Lower leg skin (tissue), 3 donors: Measurements from ENCODE around the gene GIMAP6.

Source experiments
- POLR2A ChIP-seq, 2 donors: fragments of 450-650 bp; IDR thresholded peaks; one replicate each; pipeline ENCODE4 v1.6.1; 2016 to 2017; ENCODE audit warnings: antibody characterized with exemption in 2 of 2, mild to moderate bottlenecking in 1 of 2, moderate library complexity in 1 of 2
- TF ChIP-seq, protein P1 (sequence below), 3 donors: fragments of 450-650 bp; IDR thresholded peaks; one replicate each; pipeline ENCODE4 v1.5.1; 2016; ENCODE audit warnings: antibody characterized with exemption in 3 of 3, mild to moderate bottlenecking in 3 of 3, moderate library complexity in 2 of 3

DNA sequence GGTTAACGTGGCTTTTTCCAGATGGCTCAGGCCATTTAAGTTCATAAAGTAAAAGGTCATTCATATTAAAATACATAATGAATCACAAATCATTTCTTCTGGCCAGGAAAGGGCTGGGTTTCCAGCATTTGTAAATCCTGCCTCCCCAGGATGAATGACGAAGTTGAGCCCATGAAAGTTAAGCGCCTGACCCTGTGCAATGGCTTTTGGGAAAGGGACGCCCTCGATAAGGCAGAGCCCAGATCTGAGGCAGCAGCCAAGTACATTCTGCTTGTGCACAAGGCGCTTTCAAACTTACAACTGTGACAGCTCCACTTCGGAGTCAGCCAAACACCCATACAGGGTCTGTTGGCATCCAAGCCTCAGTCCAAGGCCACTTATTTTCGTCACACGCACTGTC, 2.8 kb downstream of the GIMAP6 start:
- no peak for TF ChIP-seq POLR2A (IDR thresholded peaks at IDR 0.05)
- TF ChIP-seq, protein P1, sequence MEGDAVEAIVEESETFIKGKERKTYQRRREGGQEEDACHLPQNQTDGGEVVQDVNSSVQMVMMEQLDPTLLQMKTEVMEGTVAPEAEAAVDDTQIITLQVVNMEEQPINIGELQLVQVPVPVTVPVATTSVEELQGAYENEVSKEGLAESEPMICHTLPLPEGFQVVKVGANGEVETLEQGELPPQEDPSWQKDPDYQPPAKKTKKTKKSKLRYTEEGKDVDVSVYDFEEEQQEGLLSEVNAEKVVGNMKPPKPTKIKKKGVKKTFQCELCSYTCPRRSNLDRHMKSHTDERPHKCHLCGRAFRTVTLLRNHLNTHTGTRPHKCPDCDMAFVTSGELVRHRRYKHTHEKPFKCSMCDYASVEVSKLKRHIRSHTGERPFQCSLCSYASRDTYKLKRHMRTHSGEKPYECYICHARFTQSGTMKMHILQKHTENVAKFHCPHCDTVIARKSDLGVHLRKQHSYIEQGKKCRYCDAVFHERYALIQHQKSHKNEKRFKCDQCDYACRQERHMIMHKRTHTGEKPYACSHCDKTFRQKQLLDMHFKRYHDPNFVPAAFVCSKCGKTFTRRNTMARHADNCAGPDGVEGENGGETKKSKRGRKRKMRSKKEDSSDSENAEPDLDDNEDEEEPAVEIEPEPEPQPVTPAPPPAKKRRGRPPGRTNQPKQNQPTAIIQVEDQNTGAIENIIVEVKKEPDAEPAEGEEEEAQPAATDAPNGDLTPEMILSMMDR (IDR thresholded peaks at IDR 0.05), result no peak
